HG02759 (cell line): Measurements from ENCODE around the gene MAST1.
"Not testable (repeated sequence)": the region's sequence is repeated elsewhere in the genome, so short reads cannot be mapped to it uniquely, and the experiment has no call there.

ENCODE experiments used
- ATAC-seq: cut with Tn5 transposase; IDR thresholded peaks from one replicate; pipeline ENCODE4 v1.9.1; 2021; ENCODE audit warnings: mild to moderate bottlenecking, moderate library complexity; ENCODE audit not compliant: unreplicated experiment

MAST1 gene

GRCh38 chr19:12888006-12888603 lies 49.8 kb downstream of the MAST1 start:
- no peak for ATAC-seq

- not testable (repeated sequence) for ATAC-seq
Measured at GRCh38 chr19:12890299-12890786, 52.0 kb downstream of the MAST1 start.

GRCh38 chr19:12890787-12891552 lies 52.7 kb downstream of the MAST1 start, which contains the start of gene GCDH:
Gene GCDH, plus strand, starts transcription at chr19:12891160. Its CDS starts 145 bp downstream, at chr19:12891305.
- peak; percentile 95 for ATAC-seq

GRCh38 chr19:12891553-12892021 lies 53.3 kb downstream of the MAST1 start:
- ATAC-seq, result no peak

- no peak for ATAC-seq
Measured at GRCh38 chr19:12893582-12893981, 55.3 kb downstream of the MAST1 start.

GRCh38 chr19:12896460-12896859 lies 58.1 kb downstream of the MAST1 start:
- ATAC-seq, result no peak

- peak; percentile 75 for ATAC-seq
Measured at GRCh38 chr19:12899891-12900518, 61.7 kb downstream of the MAST1 start.

- no peak for ATAC-seq
Measured at GRCh38 chr19:12907166-12907565, 68.9 kb downstream of the MAST1 start.

GRCh38 chr19:12912571-12912970 lies 74.3 kb downstream of the MAST1 start:
- ATAC-seq, result no peak

- ATAC-seq, result no peak
Measured at GRCh38 chr19:12913011-12913561, 74.8 kb downstream of the MAST1 start.

GRCh38 chr19:12913851-12914690 lies 75.8 kb downstream of the MAST1 start:
- no peak for ATAC-seq

GRCh38 chr19:12915860-12916259 lies 77.5 kb downstream of the MAST1 start:
- ATAC-seq, result not testable (repeated sequence)

GRCh38 chr19:12918253-12918652 lies 79.9 kb downstream of the MAST1 start:
- ATAC-seq, result no peak

- no peak for ATAC-seq
Measured at GRCh38 chr19:12921047-12921446, 82.7 kb downstream of the MAST1 start.

GRCh38 chr19:12922959-12923358 lies 84.6 kb downstream of the MAST1 start:
- ATAC-seq, result no peak
